Stomach (tissue), 4 donors: ENCODE results near the gene DCST1.

ENCODE experiments used
- CTCF ChIP-seq, 7 experiments: fragments of 450-650 bp in 4 of 7; fragments of 200-600 bp in 3 of 7; sonication (generic) in 3 of 7; IDR thresholded peaks; one replicate each; pipeline ENCODE4 v1.5.1; 2016 to 2019; ENCODE audit warnings: antibody characterized with exemption in 7 of 7, control low read depth in 2 of 7, mild to moderate bottlenecking in 1 of 7
- POLR2A ChIP-seq, 4 donors: fragments of 450-650 bp; IDR thresholded peaks; one replicate each; pipeline ENCODE4 v1.6.1; 2016; ENCODE audit warnings: antibody characterized with exemption in 4 of 4, control low read depth in 2 of 4, mild to moderate bottlenecking in 1 of 4, moderate library complexity in 1 of 4
- POLR2AphosphoS5 ChIP-seq, 3 donors: sonication (generic); formaldehyde crosslinking; IDR thresholded peaks; one replicate each; pipeline ENCODE4 v1.6.1; 2016; ENCODE audit warnings: antibody characterized with exemption in 3 of 3

- TF ChIP-seq POLR2AphosphoS5 (IDR thresholded peaks at IDR 0.05) (no peak), POLR2A (IDR thresholded peaks at IDR 0.05) (no peak), CTCF (IDR thresholded peaks at IDR 0.05) (no peak)
Measured at GRCh38 chr1:154998201-154998780, 35.3 kb upstream of the DCST1 start.
